ENCODE results near the gene HSPA6.
"Not testable (repeated sequence)": the region's sequence is repeated elsewhere in the genome, so short reads cannot be mapped to it uniquely, and the experiment has no call there.

HSPA6 gene

DNA sequence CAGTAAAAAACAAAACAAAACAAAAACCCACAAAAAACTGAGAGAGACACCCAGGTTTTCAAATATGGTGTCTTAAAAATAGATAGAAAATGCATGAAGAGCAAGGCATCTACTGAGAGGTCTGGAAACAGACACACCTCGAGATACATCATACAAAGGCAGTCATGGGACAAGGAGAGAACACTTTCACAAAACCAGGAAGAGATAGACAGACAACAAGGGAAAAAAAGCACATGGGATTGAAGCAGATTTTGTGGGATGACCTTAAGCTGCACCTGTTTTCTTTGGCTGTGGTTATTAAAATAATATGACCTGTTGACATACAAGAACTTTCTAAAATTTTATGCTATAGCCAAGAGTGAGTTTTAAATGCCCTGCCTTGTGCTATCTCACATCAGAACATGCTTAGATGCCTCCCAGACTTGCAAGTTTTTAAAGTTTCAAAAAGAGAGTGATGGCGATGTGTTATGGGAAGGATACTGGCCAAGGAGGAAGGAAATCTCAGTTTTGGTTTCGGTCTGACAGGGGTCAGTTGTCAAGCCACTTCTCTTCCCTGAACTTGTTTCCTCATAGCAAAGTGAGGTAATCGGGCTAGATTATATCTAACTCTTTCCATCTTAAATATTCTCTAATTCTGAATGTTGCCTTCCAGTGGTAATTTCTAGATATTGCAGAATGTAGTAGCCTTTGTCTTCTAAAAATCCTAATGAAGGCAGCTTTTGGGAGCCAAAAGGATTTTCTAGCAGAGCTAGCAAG is 36.8 kb downstream of the HSPA6 start:
- DNase-seq (ENCODE audit: low read depth in 2 of 2) = not testable (repeated sequence)

DNA sequence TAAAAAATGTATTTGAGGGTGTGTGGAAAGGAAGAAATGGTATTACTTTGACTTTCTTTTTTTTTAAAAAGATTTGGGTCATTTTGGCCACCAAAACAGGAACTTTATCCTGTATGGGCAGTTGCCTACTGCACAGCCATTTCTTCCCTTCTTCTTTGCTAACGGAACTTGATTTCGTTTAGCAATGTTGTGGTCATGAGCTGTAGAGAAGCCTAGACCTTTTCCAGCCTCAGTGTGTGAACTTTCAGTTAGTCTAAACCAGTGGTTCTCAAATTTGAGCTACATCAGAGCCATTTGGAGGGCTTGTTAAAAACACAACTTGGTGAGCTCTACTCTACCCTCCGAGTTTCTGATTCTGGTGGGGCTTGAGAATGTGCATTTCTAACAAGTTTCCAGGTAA is 38.1 kb downstream of the HSPA6 start:
- DNase-seq (ENCODE audit: low read depth in 2 of 2) = not testable (repeated sequence)

DNA sequence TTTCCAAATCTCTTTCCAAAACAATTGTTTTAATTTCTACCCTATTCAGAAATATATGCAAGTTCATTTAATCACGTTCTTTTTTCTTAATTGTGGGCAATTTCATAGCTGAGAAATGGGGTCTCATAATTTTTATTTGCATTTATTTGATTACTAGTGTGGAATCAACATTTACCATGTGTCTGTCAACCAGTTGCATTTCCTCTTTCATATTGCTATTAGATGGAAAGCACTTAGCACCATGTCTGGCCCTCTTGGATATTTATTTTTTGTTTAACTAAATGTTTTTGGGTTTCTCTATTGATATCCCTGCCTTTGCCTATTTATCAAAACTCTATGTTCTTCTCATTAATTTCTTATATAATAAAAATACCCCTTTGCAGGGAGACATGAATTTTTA is 39.2 kb downstream of the HSPA6 start:
- not testable (repeated sequence) for DNase-seq (ENCODE audit: low read depth in 2 of 2)

DNA sequence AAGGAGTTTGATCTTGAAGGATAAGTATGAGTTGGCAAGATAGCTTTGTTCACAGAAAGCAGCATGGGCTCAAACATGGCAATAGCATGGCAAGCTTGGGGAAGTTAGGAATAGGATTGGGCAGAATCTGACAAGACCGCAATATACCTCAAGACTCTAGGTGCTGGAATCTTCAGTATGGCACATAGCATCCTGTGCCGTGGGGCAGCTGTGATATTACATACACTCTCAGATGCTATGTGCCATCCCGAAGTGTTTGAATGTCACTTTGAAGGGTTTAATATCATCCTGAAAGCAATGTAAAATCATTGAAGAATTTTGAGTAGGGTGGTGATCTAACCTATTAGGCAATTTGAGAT is 42.2 kb downstream of the HSPA6 start:
- not testable (repeated sequence) for DNase-seq (ENCODE audit: low read depth in 2 of 2)

DNA sequence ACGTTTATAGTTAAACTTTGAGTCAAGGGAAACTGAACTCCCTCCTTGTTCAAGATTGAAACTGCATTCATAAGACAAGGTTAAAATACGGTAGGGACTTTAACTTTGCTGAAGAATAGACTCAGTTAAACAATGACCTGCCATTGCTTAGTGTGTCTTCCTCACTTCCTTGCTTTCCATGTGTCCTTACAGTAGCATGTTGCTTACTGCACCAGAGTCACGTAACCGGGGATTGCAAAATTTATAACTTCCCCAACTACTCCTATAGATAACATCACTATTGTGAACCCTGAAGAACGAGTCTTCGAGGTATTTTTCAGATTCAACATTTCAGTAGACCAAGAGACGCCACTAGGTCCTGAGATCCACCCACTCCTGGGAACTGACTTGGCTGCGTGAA is 47.4 kb downstream of the HSPA6 start:
- not testable (repeated sequence) for DNase-seq (ENCODE audit: low read depth in 2 of 2)
